GM12878 (cell line): ENCODE results near the gene AGPAT2.

Experiments
- EGR1 ChIP-seq, 2 experiments: IDR thresholded peaks; 1 replicate in 1 of 2; 2 replicates in 1 of 2; pipeline ENCODE4 v1.6.1; 2011 to 2012; ENCODE audit warnings: low read depth in 2 of 2, low read length in 2 of 2, borderline replicate concordance in 1 of 2, mild to moderate bottlenecking in 1 of 2, moderate library complexity in 1 of 2
- STAT1 ChIP-seq: fragments of 450-650 bp; conservative IDR thresholded peaks from 2 replicates; pipeline ENCODE4 v1.6.1; 2014; ENCODE audit warnings: antibody characterized with exemption, mild to moderate bottlenecking

- no peak for TF ChIP-seq STAT1
- no peak for TF ChIP-seq EGR1 (IDR thresholded peaks at IDR 0.05; ENCODE audit: borderline replicate concordance in 1 of 2, low read depth in 2 of 2, low read length in 2 of 2)
Observed at GRCh38 chr9:136712690-136713544, 25.7 kb upstream of the AGPAT2 start.
